Measurements from ENCODE around the gene NFIC. TPM values are rescaled to one million over a fixed set of nuclear protein-coding genes. Genes with fewer than 3 reads are reported as not detected.
A peak's percentile ranks its signal among the peaks of the same experiment; 100 is the strongest.

Gene NFIC
- total and polyA plus RNA-seq, 10 of the 15 experiments (the other 5 are each of a cell fraction or from before 2014, with no cell fraction given) = 0.71 to 53.5 (median 10.2) TPM

- no peak overlapping the region for H3K4me2 ChIP-seq (ENCODE audit: control insufficient read depth, insufficient read depth)
- peaks cover 0 to 25% of the 10 kb centered on the region in 2 experiments; a peak in 3 of 4 replicates for H3K36me3 ChIP-seq (ENCODE audit: control insufficient read depth in 2 of 2, insufficient read depth in 2 of 2, low read length in 1 of 2)
- H3K79me2 ChIP-seq (ENCODE audit: control insufficient read depth, insufficient read depth, low read length) = peaks cover 51% of the 10 kb centered on the region
- H3K27me3 ChIP-seq (replicated peaks in 1 of 2; ENCODE audit: control insufficient read depth in 2 of 2, insufficient read depth in 2 of 2, low read length in 1 of 2) = no peaks in the 10 kb centered on the region
- H3K4me3 ChIP-seq = no peak overlapping the region
- no peaks in the 10 kb centered on the region; the same call in 1 of the 2 replicates for H3K4me1 ChIP-seq (ENCODE audit: control insufficient read depth, insufficient read depth, low read length)
- RAD21 ChIA-PET (ENCODE audit: unreplicated experiment) = no interaction called here
- intact Hi-C loops (cut with micrococcal nuclease; ENCODE audit: unreplicated experiment) = no loop called here
- in situ Hi-C loops (cut with MboI) = no loop called here
- H3K9me3 ChIP-seq (replicated peaks; ENCODE audit: control insufficient read depth, insufficient read depth, low read length) = no peaks in the 10 kb centered on the region
- no peak for ATAC-seq
- POLR2A ChIA-PET = no interaction called here
- FAIRE-seq = no peak
- 86% methylated on average over 13 of the region's 14 CpGs for WGBS (ENCODE audit: insufficient coverage, insufficient replicate concordance, low lambda C conversion rate, missing lambda C conversion rate)
- TF ChIP-seq ZBTB11 (CRISPR knock-in tag; IDR thresholded peaks at IDR 0.05) (no peak), GABPA (IDR thresholded peaks at IDR 0.05; ENCODE audit: low read depth) (no peak), YBX1 (IDR thresholded peaks at IDR 0.05) (no peak), RCOR1 (conservative IDR thresholded peaks at IDR 0.05; ENCODE audit: low read depth, low read length) (no peak), NBN (IDR thresholded peaks at IDR 0.05) (no peak), IRF3 (IDR thresholded peaks at IDR 0.05) (no peak), HDGF (IDR thresholded peaks at IDR 0.05) (no peak), YY1 (IDR thresholded peaks at IDR 0.05; ENCODE audit: low read depth, low read length) (no peak), CUX1 (IDR thresholded peaks at IDR 0.05; ENCODE audit: insufficient replicate concordance, low read depth, low read length) (no peak), FOS (IDR thresholded peaks at IDR 0.05; ENCODE audit: borderline replicate concordance, extremely low read depth, insufficient read length) (no peak), TAF1 (IDR thresholded peaks at IDR 0.05; ENCODE audit: borderline replicate concordance, low read depth, low read length) (no peak), ZZZ3 (IDR thresholded peaks at IDR 0.05; ENCODE audit: control insufficient read depth, insufficient read length, low read depth) (no peak), JUNB (IDR thresholded peaks at IDR 0.05) (no peak)
- H3K27ac ChIP-seq (ENCODE audit: control insufficient read depth, insufficient read depth) = no peak overlapping the region
- CTCF ChIA-PET = no interaction called here
- no peak for DNase-seq (ENCODE audit: low read depth, low spot score)
- peaks cover 5% of the 10 kb centered on the region; the same call in 1 of the 2 replicates for H4K20me1 ChIP-seq (ENCODE audit: control insufficient read depth, insufficient read depth)
- H2AFZ ChIP-seq (ENCODE audit: control insufficient read depth, low read depth, low read length) = no peak overlapping the region
- SMC1A ChIA-PET (ENCODE audit: uncharacterized antibody, unreplicated experiment) = no interaction called here
- no peak overlapping the region for H3K9ac ChIP-seq (ENCODE audit: control insufficient read depth, insufficient read depth, low read length)
- BruUV-seq (replicated peaks) = TSS peak; percentile 76
Measured at GRCh38 chr19:3382460-3383100, 16.2 kb downstream of the NFIC start.
